OCI-LY3 (cell line): ENCODE results near the gene TERC.

ENCODE experiments used
- H2AFZ ChIP-seq: fragments of 200-600, 300-600 bp; shearing (Covaris generic); 2 replicates; pipeline ENCODE4 v1.6.0; 2014; ENCODE audit warnings: antibody characterized with exemption, low read depth, low read length
- H3K27ac ChIP-seq: fragments of 200-600, 300-600 bp; sonication (generic); 2 replicates; pipeline ENCODE4 v1.5.1; 2014; ENCODE audit warnings: mild to moderate bottlenecking, low read length, moderate library complexity, mixed read lengths
- H3K27me3 ChIP-seq: fragments of 200-600, 300-600 bp; sonication (generic); 2 replicates; pipeline ENCODE4 v1.6.1; 2014; ENCODE audit warnings: low read depth, low read length, mixed read lengths
- H3K36me3 ChIP-seq: fragments of 200-600, 300-600 bp; sonication (generic); replicated peaks from 2 replicates; pipeline ENCODE3; 2014; ENCODE audit warnings: low read depth, low read length, mixed read lengths
- H3K4me1 ChIP-seq: fragments of 300-600, 200-600 bp; sonication (generic); 2 replicates; pipeline ENCODE4 v1.6.1; 2014; ENCODE audit warnings: low read length, mixed read lengths
- H3K4me2 ChIP-seq: fragments of 200-600, 300-600 bp; sonication (generic); 2 replicates; pipeline ENCODE4 v1.6.1; 2014; ENCODE audit warnings: low read length, mixed read lengths
- H3K4me3 ChIP-seq: fragments of 300-600, 200-600 bp; sonication (generic); 2 replicates; pipeline ENCODE4 v1.5.1; 2014; ENCODE audit warnings: antibody characterized with exemption, mild to moderate bottlenecking, low read length, moderate library complexity
- H3K79me2 ChIP-seq: fragments of 300-600, 200-600 bp; shearing (Covaris generic); 2 replicates; pipeline ENCODE4 v1.6.1; 2014; ENCODE audit warnings: mild to moderate bottlenecking, low read length, mixed read lengths
- H3K9ac ChIP-seq: fragments of 300-600, 200-600 bp; shearing (Covaris generic); 2 replicates; pipeline ENCODE4 v1.6.0; 2014; ENCODE audit warnings: mild to moderate bottlenecking, low read length, moderate library complexity
- H3K9me3 ChIP-seq: fragments of 200-600, 300-600 bp; shearing (Covaris generic); 2 replicates; pipeline ENCODE4 v1.6.1; 2014; ENCODE audit warnings: low read length, mixed read lengths; ENCODE audit not compliant: insufficient read depth
- H4K20me1 ChIP-seq: fragments of 200-600, 300-600 bp; sonication (generic); 2 replicates; pipeline ENCODE4 v1.6.1; 2016; ENCODE audit warnings: low read length, mixed read lengths; ENCODE audit not compliant: insufficient read depth
- CTCF ChIP-seq: fragments of 200-600, 300-600 bp; sonication (generic); IDR thresholded peaks from 2 replicates; pipeline ENCODE4 v1.5.1; 2014; ENCODE audit warnings: antibody characterized with exemption, low read length, low read depth
- EZH2phosphoT487 ChIP-seq: fragments of 200-600 bp; shearing (Covaris generic); IDR thresholded peaks from 2 replicates; pipeline ENCODE4 v1.6.1; 2018; ENCODE audit warnings: antibody characterized with exemption, mixed run types, low read depth

TERC gene

GRCh38 chr3:169812332-169813235 lies 47.7 kb upstream of the TERC start, which contains the start of the genes LRRC34 and LRRIQ4:
Gene LRRC34 (minus strand): TSS chr3:169812904. CDS start chr3:169812548, 356 bp downstream.
Gene LRRIQ4 (plus strand): TSS chr3:169812870. CDS start chr3:169821922, 9,052 bp downstream.
- Histone ChIP-seq H3K4me2 (peak within 1 kb of the TSS; percentile 98), H3K4me1 (peaks cover 6% of the 10 kb centered on the region; the same call in 1 of the 2 replicates), H2AFZ (peak within 1 kb of the TSS; percentile 98), H3K9me3 (peaks cover 3% of the 10 kb centered on the region; the same call in 1 of the 2 replicates), H3K27ac (peak within 1 kb of the TSS; percentile 56), H3K79me2 (no peaks in the 10 kb centered on the region), H3K27me3 (peaks cover under 1% of the 10 kb centered on the region; the same call in 1 of the 2 replicates), H3K9ac (peak within 1 kb of the TSS; percentile 82), H3K36me3 (no peaks in the 10 kb centered on the region), H4K20me1 (no peaks in the 10 kb centered on the region), H3K4me3 (peak within 1 kb of the TSS; percentile 90)
- TF ChIP-seq EZH2phosphoT487 (no peak), CTCF (no peak)

GRCh38 chr3:169811631-169812331 lies 46.9 kb upstream of the TERC start:
- peaks cover 3% of the 10 kb centered on the region; the same call in 1 of the 2 replicates for H3K9me3 ChIP-seq
- no peaks in the 10 kb centered on the region for H3K27me3 ChIP-seq
- H3K79me2 ChIP-seq = no peaks in the 10 kb centered on the region
- peak overlapping the region; percentile 56 for H3K27ac ChIP-seq
- H3K4me2 ChIP-seq = peak overlapping the region; percentile 98
- no peaks in the 10 kb centered on the region for H3K36me3 ChIP-seq
- peaks cover 6% of the 10 kb centered on the region; the same call in 1 of the 2 replicates for H3K4me1 ChIP-seq
- H4K20me1 ChIP-seq = no peaks in the 10 kb centered on the region
- peak overlapping the region; percentile 90 for H3K4me3 ChIP-seq
- peak overlapping the region; percentile 87 for H2AFZ ChIP-seq
- TF ChIP-seq EZH2phosphoT487 (no peak), CTCF (no peak)
- H3K9ac ChIP-seq = peak overlapping the region; percentile 82

- Histone ChIP-seq H3K4me3 (no peak overlapping the region), H3K27me3 (no peaks in the 10 kb centered on the region), H3K9ac (no peak overlapping the region), H3K4me1 (peaks cover 6% of the 10 kb centered on the region; the same call in 1 of the 2 replicates), H3K9me3 (no peaks in the 10 kb centered on the region), H3K4me2 (no peak overlapping the region), H4K20me1 (no peaks in the 10 kb centered on the region), H2AFZ (no peak overlapping the region), H3K27ac (no peak overlapping the region), H3K36me3 (peaks cover 3% of the 10 kb centered on the region), H3K79me2 (no peaks in the 10 kb centered on the region)
- TF ChIP-seq EZH2phosphoT487 (no peak), CTCF (no peak)
Measured at GRCh38 chr3:169809230-169809795, 44.5 kb upstream of the TERC start.
